Fibroblast of the aortic adventitia (primary cell): Measurements from ENCODE around the gene IFNA5. TPM values are rescaled to one million over a fixed set of nuclear protein-coding genes. Genes with fewer than 3 reads are reported as not detected.

Source experiments
- DNase-seq: peaks from one replicate; pipeline ENCODE4 v3.0.0-alpha.2; 2010; ENCODE audit warnings: low read depth
- H3K4me3 ChIP-seq: 2 replicates; pipeline ENCODE4 v1.5.1; 2011; ENCODE audit warnings: low read depth, mild to moderate bottlenecking, control low read depth, low read length, moderate library complexity
- CTCF ChIP-seq: IDR thresholded peaks from 2 replicates; pipeline ENCODE4 v1.5.1; 2011; ENCODE audit warnings: mild to moderate bottlenecking, low read length, control low read depth, inconsistent platforms; ENCODE audit not compliant: insufficient read depth
- total RNA-seq: library from RNA; depleted of rRNA; stranded (reverse); fragments of >200 nt; gene quantifications from 2 replicates; pipeline ENCODE4 v1.2.3, GENCODE V29; 2012; ENCODE audit warnings: low replicate concordance

IFNA5 gene
- 0.09 TPM in 1 of 2 replicates, not detected in the other for total RNA-seq

GRCh38 chr9:21305213-21305612 lies at the start of gene IFNA5:
TSS of gene IFNA5 (minus strand) at chr9:21305313. CDS start at chr9:21305256, 57 bp downstream.
- no peak for TF ChIP-seq CTCF
- H3K4me3 ChIP-seq = no peak within 1 kb of the TSS
- DNase-seq = no peak

DNA sequence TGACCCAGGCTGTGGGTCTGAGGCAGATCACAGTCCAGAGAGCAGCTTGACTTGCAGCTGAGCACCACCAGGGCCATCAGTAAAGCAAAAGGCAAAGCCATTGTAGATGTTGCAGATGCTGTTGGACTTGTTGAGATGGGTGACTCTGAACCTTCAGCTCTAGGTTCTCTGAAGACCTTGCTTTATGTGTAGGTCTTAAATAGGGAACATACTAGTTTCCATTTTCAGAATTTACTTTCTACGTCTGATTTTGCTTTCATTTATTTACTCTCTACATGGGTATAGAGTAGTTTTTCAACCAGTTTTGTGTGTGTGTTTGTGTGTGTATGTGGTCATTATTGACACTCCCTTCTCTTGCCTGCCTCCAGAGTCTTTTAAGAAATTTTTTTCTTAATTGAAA lies 45.7 kb upstream of the IFNA5 start, which contains the start of gene IFNA6:
IFNA6 (minus strand) TSS at position 101 of the 400 bp plus-strand sequence; CDS start at position 101, 0 bp downstream.
- H3K4me3 ChIP-seq = no peak within 1 kb of the TSS
- no peak for TF ChIP-seq CTCF
- no peak for DNase-seq

- no peak for TF ChIP-seq CTCF
Measured at GRCh38 chr9:21348430-21348970, 43.4 kb upstream of the IFNA5 start.

GRCh38 chr9:21340735-21341134 lies 35.6 kb upstream of the IFNA5 start:
- TF ChIP-seq CTCF = no peak
- H3K4me3 ChIP-seq = no peak overlapping the region
- DNase-seq = no peak

More at GRCh38 chr9:21348430-21348970, 43.4 kb upstream of the IFNA5 start:
- DNase-seq = no peak
- no peak overlapping the region for H3K4me3 ChIP-seq

DNA sequence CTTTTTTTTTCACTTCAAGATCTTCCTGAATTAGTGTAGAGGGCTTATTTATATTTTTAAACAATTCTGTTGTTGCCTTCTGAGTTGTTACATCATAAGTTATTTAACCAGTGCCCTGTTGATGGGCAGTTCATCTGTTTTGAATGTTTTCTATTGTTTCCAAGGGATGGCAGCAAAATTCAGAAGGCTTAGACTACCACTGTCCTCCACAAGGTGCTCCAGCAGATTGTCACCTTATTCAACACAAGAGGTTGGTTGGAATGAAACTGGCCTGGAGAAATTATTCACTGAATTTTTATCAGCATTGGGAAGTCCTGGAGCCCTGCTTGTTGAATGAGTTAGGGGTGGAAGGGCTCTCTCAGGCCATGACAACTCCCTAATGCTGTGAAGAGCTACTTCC lies 31.3 kb upstream of the IFNA5 start:
- no peak for DNase-seq
- TF ChIP-seq CTCF = no peak
- no peak overlapping the region for H3K4me3 ChIP-seq

DNA sequence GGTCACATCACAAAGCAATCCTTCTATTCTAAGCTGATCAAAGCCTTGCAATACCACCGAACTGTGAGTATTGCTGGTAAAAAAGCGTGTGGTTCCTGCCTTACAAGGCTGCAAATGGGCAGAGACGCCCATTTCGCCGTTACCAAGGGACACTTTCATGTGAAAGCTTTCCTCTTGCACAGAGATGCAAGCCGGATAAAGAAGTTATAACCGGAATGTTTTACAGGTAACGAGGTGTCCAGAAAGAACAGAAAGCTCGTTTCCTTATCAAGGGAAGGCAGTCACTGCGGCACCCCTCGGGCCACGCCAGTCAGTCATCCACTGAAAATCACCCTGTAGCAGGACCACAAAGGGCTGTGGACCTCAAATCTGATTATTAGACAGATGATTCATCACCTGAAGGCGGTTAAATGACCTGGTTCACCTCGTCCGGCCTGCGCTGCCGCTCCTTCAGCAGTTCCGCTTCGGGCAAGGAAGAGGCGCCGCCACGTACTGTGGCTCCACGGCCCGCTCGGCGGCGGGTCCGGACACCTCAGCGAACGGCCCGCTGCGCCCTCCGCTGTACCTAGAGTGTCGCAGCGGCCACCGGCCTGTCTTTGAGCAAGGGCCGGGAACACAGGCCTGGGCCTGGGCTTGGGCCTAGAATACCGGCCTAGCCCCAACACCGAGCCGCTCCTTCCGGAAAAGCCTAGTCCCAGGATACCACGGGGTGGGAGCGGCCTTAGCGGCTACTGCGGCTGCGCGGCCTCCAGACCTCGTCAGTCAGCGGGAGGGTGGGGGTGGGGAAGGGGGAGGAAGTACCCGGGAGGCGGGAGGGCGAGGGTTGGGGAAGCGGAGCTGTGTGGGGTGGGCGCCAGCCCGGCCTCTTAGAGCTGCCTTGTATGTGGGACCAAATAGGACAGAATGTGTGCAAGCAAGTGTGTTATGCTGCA lies 29.9 kb upstream of the IFNA5 start, which contains the start of gene KLHL9:
KLHL9 (minus strand) TSS at position 704 of the 932 bp plus-strand sequence; CDS start at position 159, 545 bp downstream.
- peak within 1 kb of the TSS; percentile 96 for H3K4me3 ChIP-seq
- peak; percentile 93 for DNase-seq
- TF ChIP-seq CTCF = no peak
